Hematopoietic multipotent progenitor cell treated with erythropoietin and hydrocortisone succinate and interleukin-3 and kit ligand, for 15 days (in vitro differentiated cells): ENCODE measurements around the gene YDJC.
"Not testable (repeated sequence)": the region's sequence is repeated elsewhere in the genome, so short reads cannot be mapped to it uniquely, and the experiment has no call there.

Experiments used
- DNase-seq: peaks from one replicate; pipeline ENCODE4 v3.0.0-alpha.2; 2015; ENCODE audit warnings: low spot score

YDJC gene

DNA sequence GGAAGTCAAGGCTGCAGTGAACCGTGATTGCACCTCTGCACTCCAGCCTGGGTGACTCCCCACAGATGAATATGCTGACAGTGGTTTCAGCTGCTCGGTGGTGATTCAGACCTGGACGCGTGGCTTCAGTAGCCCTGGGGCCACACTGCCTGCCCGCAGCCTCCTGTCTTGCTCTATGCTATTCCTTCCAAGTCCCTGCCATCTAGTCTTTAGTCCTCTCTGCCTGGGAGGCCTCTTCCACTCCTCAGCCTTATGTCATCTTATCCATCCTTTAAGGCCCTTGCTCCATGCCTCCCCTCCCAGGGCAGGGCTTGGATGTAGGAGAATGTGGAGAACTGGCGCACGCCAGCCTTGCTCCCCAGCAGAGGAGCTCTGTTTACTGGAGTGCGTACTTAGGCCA lies 23.0 kb downstream of the YDJC start:
- no peak for DNase-seq

DNA sequence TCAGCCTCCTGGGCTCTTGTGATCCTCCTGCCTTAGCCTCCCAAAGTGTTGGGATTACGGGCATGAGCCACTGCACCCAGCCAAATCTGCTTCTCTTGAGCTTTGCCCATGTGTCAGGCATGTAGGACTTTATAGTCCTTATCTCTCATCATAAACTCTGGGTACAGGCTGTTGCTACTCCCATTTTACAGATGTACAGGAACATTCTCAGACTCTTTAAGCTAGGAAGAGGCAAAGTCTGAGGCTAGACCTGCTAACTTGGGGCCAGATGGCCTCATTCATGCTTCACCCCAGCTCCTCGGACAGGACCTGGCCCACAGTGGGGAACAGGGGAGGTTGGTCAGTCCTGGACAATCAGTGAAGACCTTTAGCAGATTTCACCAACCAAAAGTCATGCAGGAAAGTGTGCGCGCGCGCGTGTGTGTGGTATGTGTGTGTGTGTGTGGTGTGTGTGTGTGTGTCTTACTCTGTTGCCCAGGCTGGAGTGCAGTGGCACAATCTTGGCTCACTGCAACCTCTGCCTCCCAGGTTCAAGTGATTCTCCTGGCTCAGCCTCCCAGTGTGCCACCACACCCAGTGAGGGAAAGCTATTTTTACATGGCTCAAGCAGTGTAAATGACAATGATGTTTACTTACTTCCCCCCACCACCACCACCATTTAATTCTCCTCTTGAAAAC lies 23.8 kb downstream of the YDJC start:
- no peak for DNase-seq

GRCh38 chr22:21603973-21604372 lies 25.8 kb downstream of the YDJC start:
- DNase-seq = no peak

GRCh38 chr22:21602579-21602978 lies 27.2 kb downstream of the YDJC start:
- no peak for DNase-seq

DNA sequence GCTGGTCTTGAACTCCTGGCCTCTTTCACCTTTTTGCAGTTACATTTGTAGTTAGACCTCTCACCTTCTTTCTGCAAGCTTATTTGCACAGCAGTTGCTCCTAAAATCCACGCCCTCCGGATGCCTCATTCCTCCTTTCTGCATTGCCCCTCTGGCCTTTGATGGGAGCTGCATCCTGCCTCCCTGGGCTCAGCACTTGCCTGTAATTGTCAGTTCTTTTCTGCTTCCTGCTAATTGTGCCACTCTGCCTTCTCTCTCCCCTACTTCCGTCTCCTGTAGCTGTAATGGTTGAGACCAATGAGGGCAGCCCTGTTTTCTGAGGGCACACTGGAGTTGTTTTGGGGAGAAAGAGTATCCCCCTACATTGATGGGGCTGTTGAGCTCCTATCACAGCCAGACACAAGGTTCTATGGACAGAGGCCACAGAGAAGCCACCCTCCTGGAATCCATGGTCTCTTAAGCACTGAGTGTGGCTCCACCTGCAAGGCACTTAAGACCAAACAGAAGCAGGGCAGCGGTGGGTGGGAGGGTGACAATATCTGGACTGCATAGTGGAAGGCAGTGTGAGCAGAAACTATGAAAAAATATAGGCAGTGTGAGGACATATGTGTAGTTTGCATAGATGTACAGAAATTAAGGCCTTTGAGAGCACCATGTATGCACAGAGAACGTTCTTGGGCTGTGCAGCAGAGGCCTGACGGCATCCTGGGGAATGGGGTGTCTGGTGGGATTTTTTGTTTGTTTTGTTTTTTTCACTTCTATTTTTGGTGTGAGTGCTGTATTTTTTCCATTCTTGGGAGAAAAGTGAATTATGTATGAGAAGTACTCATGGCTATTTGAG lies 30.5 kb downstream of the YDJC start:
- no peak for DNase-seq

- no peak for DNase-seq
These were observed 31.5 kb downstream of the YDJC start for GRCh38 chr22:21598302-21598701.

- not testable (repeated sequence) for DNase-seq
These were observed 33.3 kb downstream of the YDJC start for GRCh38 chr22:21596356-21597135.

GRCh38 chr22:21594865-21595452 lies 34.9 kb downstream of the YDJC start:
- no peak for DNase-seq

- no peak for DNase-seq
These were observed 36.2 kb downstream of the YDJC start for GRCh38 chr22:21593406-21594232.

DNA sequence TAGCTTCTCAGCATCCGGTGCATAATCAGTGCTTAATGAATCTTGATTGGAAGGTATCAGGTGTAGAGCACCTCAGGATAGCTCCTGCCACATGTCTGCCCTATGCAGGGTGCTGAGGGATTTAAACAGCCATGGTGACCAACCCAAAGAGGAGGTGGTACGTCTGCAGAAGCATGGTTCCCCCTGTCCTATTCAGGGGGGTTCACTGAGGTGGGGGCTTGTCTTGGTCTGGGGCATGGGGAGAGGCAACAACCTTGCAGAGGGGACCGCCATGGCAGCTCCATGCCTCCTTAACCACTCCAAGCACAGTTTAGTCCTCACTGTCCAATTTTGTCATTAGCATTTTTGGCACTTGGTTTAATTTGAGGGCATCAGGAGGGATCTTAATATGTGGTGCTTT lies 37.4 kb downstream of the YDJC start:
- DNase-seq = no peak

DNA sequence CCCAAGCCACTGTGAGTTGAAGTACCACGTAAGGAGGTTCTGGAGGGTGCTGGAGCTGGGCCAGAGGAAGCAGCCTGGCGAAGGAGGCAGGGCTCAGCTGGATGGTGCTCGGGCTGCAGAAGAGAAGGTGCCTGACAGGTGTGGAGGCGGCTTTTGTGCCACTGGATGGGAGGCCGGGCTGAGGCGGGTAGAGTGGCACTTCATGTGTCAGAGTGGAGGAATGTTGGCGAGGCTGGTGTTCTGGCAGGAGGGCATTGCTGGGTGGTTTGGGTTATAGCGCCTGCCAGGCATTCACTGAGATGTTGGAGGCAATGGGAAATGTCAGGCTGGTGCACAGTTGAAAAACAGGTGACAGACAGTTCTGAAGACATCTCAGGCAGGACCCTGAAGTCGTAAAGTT lies 38.1 kb downstream of the YDJC start:
- DNase-seq = no peak

DNA sequence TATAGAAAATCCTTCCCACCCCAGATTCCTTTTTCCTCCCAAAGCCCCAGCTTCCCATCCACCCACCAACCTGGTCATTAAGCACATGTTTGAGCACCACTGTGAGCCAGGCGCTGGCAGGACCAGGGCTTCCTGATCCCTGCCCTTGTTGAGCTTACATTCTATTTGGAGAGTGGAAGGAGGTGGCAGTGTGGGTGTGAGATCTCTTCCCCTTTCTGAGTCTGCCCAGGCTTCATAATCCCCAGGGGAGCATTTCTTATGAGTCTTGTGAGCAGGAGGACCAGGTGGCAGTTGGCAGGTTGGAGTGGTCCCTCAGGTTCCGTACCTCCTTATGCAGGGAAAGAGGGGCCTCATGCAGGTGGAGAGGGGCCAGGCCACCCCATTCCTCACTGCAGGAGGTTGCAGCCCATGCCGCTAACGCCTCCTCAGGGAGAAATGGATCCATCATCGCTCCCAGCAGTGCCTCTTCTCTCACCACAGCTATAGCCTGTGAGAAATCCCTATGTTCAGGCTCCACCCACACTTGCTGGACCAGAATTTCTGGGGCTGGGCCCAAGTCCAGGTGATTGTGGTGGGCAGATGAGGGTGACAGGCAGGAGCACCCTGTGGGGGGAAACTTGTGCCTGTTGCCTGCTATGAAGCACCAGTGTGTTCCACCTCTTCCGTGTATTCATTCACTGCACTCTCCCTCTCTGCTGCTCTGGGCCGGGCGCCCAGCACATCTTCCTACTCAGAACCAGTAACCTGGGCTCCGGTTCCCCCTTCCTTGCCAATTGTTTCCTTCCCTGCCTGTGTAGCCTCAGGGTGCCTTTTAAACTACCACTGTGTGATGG lies 38.8 kb downstream of the YDJC start:
- no peak for DNase-seq

GRCh38 chr22:21589396-21589795 lies 40.4 kb downstream of the YDJC start:
- no peak for DNase-seq

DNA sequence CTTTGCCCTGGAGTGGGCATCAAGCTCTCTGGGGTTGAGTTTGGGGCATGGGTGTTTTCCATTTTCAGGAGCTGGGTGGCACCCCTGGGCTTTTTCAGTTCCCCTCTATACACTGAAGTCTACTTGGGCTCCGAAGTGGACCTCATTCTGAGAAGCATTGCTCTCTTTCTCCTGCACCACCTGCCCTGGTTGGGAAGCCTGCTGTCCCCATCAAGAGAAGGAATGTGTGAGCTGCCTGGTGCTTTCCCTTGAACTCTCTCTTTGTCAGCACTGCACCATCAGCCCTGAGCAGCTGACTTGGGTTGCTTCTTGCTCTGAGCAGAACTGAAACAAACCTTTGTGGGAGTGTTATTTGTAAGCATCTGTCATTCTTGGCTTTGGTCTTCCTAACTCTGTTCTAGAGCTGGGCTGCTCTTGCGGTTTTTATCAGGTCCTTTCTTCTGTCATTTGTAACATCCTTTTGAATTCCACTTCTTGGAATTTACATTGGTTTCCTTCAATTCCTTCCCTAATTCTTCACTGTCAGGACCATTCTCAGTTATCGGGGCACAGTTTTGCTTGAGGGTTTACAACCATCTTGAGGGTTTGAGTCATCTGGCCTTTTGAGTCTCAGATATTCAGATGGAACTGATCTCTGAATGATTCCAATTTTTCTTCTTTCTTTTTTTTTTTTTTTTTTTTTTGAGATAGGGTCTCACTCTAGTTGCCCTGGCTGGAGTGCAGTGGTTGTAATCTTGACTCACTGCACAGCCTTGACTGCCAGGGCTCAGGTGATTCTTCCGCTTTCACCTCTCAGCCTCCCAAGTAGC lies 41.8 kb downstream of the YDJC start:
- peak; percentile 18 for DNase-seq

GRCh38 chr22:21585389-21585788 lies 44.4 kb downstream of the YDJC start:
- no peak for DNase-seq

- no peak for DNase-seq
These were observed 46.8 kb downstream of the YDJC start for GRCh38 chr22:21582801-21583740.

GRCh38 chr22:21581009-21581713 lies 48.7 kb downstream of the YDJC start:
- not testable (repeated sequence) for DNase-seq

DNA sequence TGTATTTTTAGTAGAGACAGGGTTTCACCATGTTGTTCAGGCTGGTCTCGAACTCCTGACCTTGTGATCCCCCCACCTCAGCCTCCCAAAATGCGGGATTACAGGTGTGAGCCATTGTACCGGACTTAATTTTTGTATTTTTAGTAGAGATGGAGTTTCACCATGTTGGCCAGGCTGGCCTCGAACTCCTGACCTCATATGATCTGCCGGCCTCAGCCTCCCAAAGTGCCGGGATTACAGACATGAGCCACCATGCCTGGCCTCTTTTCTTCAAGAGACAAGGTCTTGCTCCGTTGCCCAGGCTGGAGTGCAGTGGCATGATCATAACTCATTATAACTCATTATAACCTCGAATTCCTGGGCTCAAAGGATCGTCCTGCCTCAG lies 49.2 kb downstream of the YDJC start:
- not testable (repeated sequence) for DNase-seq
